Measurements from ENCODE around the gene RBM33. TPM values are rescaled to one million over a fixed set of nuclear protein-coding genes. Genes with fewer than 3 reads are reported as not detected.

The RBM33 gene
- total RNA-seq, 1 donor from 2014 or later = 50.5 TPM

Other genes starting within 250 kb of the RBM33 start
- not detected in 2 replicates for gene EN2, start 186.5 kb upstream of the RBM33 start, total RNA-seq
- not detected in 2 replicates for gene CNPY1, start 98.1 kb upstream of the RBM33 start, total RNA-seq
- 0.16 and 0.79 TPM in 2 replicates for gene SHH, start 167.8 kb downstream of the RBM33 start, total RNA-seq